HepG2 (cell line): ENCODE measurements around the gene KTI12. TPM values are rescaled to one million over a fixed set of nuclear protein-coding genes. Genes with fewer than 3 reads are reported as not detected.

Experiments used
- ATAC-seq: fragments of 200-7000 bp; cut with Tn5 transposase; 3 replicates; pipeline ENCODE4 v1.9.1; 2020; ENCODE audit warnings: mild to moderate bottlenecking, moderate library complexity
- BruUV-seq: library from RNA; stranded (reverse); fragments of 400-500 nt; replicated peaks from 2 replicates; lab custom pipeline; 2021; lab: Mats Ljungman, UMichigan
- CTCF ChIA-PET: fragments of 300-600 bp; formaldehyde crosslinking; extraction: SDS; loops from one replicate; lab custom pipeline; 2021; ENCODE audit warnings: low total read pairs, inconsistent platforms, low intra/inter-chr PET ratio; lab: Yijun Ruan, JAX
- POLR2A ChIA-PET: fragments of 350-600 bp; sonication (Branson Sonifier 250); formaldehyde crosslinking; loops from one replicate; lab custom pipeline; 2020; ENCODE audit warnings: antibody characterized with exemption, inconsistent platforms; lab: Yijun Ruan, JAX
- DNase-seq: peaks from one replicate; pipeline ENCODE4 v3.0.0-alpha.2; 2015; ENCODE audit warnings: low spot score
- FAIRE-seq: peaks from 3 replicates; lab custom pipeline; 2011; peaks lifted over from hg19 to GRCh38; lab: Jason Lieb, UNC
- H2AFZ ChIP-seq: one replicate; pipeline ENCODE4 v1.6.1; 2011; ENCODE audit warnings: low read length, inconsistent platforms
- H3K27ac ChIP-seq: fragments of 300-600 bp; 3 replicates; pipeline ENCODE4 v1.8.0; 2011; ENCODE audit warnings: mixed run types, mild to moderate bottlenecking, mixed read lengths, low read length, inconsistent platforms; ENCODE audit not compliant: insufficient read depth; ENCODE audit errors: extremely low read length
- H3K27me3 ChIP-seq, 2 experiments: fragments of 200-600 bp in 1 of 2; 2 replicates in 1 of 2; 3 replicates in 1 of 2; pipeline versions ENCODE4 v1.6.0 to v1.8.0; 2011; ENCODE audit warnings: low read length in 2 of 2, mild to moderate bottlenecking in 2 of 2, moderate library complexity in 2 of 2, inconsistent platforms in 1 of 2; ENCODE audit not compliant: insufficient read depth in 2 of 2, control insufficient read depth in 1 of 2
- H3K36me3 ChIP-seq, 2 experiments: fragments of 200-600 bp in 1 of 2; replicated peaks in 1 of 2; 2 replicates in 1 of 2; 3 replicates in 1 of 2; pipeline versions ENCODE4 v1.5.1 to v1.8.0; 2011; ENCODE audit warnings: low read length in 2 of 2, inconsistent platforms in 1 of 2; ENCODE audit not compliant: insufficient read depth in 2 of 2, control insufficient read depth in 1 of 2
- H3K4me1 ChIP-seq: 2 replicates; pipeline ENCODE4 v1.5.1; 2012; ENCODE audit warnings: low read length, inconsistent platforms; ENCODE audit not compliant: insufficient read depth
- H3K4me2 ChIP-seq: 2 replicates; pipeline ENCODE4 v1.6.0; 2011; ENCODE audit warnings: low read depth, low read length, inconsistent platforms
- H3K4me3 ChIP-seq, 3 experiments: fragments of 200-600 bp in 1 of 3; sonication (generic), shearing (Covaris generic) in 1 of 3; replicated peaks in 1 of 3; 2 replicates each; pipeline ENCODE4 v1.5.1; 2011 to 2016; ENCODE audit warnings: low read length in 3 of 3, inconsistent platforms in 2 of 3, low read depth in 2 of 3, mild to moderate bottlenecking in 2 of 3, control low read depth in 1 of 3, mixed read lengths in 1 of 3; ENCODE audit not compliant: insufficient read depth in 1 of 3
- H3K79me2 ChIP-seq: one replicate; pipeline ENCODE4 v1.6.1; 2011; ENCODE audit warnings: low read length, inconsistent platforms; ENCODE audit not compliant: insufficient read depth
- H3K9ac ChIP-seq: 2 replicates; pipeline ENCODE4 v1.6.0; 2011; ENCODE audit warnings: mild to moderate bottlenecking, low read depth, low read length, inconsistent platforms; ENCODE audit not compliant: insufficient read depth
- H3K9me3 ChIP-seq: 2 replicates; pipeline ENCODE4 v1.5.1; 2012; ENCODE audit warnings: mild to moderate bottlenecking, low read length
- H4K20me1 ChIP-seq: 2 replicates; pipeline ENCODE4 v1.6.0; 2011; ENCODE audit warnings: inconsistent platforms, mild to moderate bottlenecking, low read length, moderate library complexity; ENCODE audit not compliant: insufficient read depth
- ARNT ChIP-seq: fragments of 450-650 bp; IDR thresholded peaks from 2 replicates; pipeline ENCODE4 v1.6.1; 2017
- CHD4 ChIP-seq: fragments of 200-600 bp; sonication (generic); IDR thresholded peaks from 2 replicates; pipeline ENCODE4 v1.7.0; 2017; ENCODE audit warnings: mild to moderate bottlenecking, low read length, borderline replicate concordance
- MYC ChIP-seq: sonication (generic); formaldehyde crosslinking; IDR thresholded peaks from 2 replicates; pipeline ENCODE4 v1.9.0; 2021; ENCODE audit warnings: missing genetic modification reagents, borderline replicate concordance
- PHF21A ChIP-seq: sonication (generic); formaldehyde crosslinking; IDR thresholded peaks from 2 replicates; pipeline ENCODE4 v1.5.0; 2020; ENCODE audit warnings: mild to moderate bottlenecking, missing genetic modification reagents
- SRY ChIP-seq: sonication (generic); formaldehyde crosslinking; IDR thresholded peaks from 2 replicates; pipeline ENCODE4 v1.8.0; 2022; ENCODE audit warnings: mild to moderate bottlenecking, missing genetic modification reagents
- WGBS: methylation state at CpG from one replicate; pipeline ENCODE4 v1.1.6; 2017; ENCODE audit warnings: low lambda C conversion rate; 5-methylcytosine and 5-hydroxymethylcytosine counted together
- in situ Hi-C: cut with HindIII; loops from 2 replicates; pipeline ENCODE4 v1.10.0; 2017; ENCODE audit warnings: low pct_unique_long_range_greater_than_20kb; ENCODE audit not compliant: extremely low pct_ligation_motif_present
- intact Hi-C: fragments of 100-400 bp; cut with micrococcal nuclease; formaldehyde crosslinking; loops from one replicate; pipeline ENCODE4 v1.10.0; 2022; ENCODE audit not compliant: unreplicated experiment
- polyA plus RNA-seq, 8 experiments: library from polyadenylated mRNA; depleted of rRNA in 3 of 8; stranded (reverse) in 7 of 8; unstranded in 1 of 8; fragments of >200 nt; fragmentation: Illumina TruSeq in 4 of 8; extraction: Trizol in 4 of 8; gene quantifications; 2 replicates each; pipeline versions ENCODE4 v1.2.1 to v1.2.3, GENCODE V29; 2011 to 2016; ENCODE audit warnings: low read depth in 4 of 8, missing spikeins in 1 of 8, mixed read lengths in 1 of 8; ENCODE audit not compliant: insufficient read depth in 1 of 8
- total RNA-seq, 5 experiments: library from RNA; depleted of rRNA; stranded (reverse); fragments of >200 nt; fragmentation: Illumina TruSeq; extraction: Trizol; gene quantifications; 2 replicates each; pipeline ENCODE4 v1.2.3, GENCODE V29; 2016; ENCODE audit warnings: low read depth in 1 of 5
- TF ChIP-seq, protein P1 (sequence below): sonication (generic); formaldehyde crosslinking; IDR thresholded peaks from 2 replicates; pipeline ENCODE4 v1.4.0; 2020; ENCODE audit warnings: missing genetic modification reagents
- TF ChIP-seq, protein P2 (sequence below): sonication (generic); formaldehyde crosslinking; IDR thresholded peaks from 2 replicates; pipeline ENCODE4 v1.5.1; 2020; ENCODE audit warnings: missing genetic modification reagents, mild to moderate bottlenecking, borderline replicate concordance

KTI12 gene
- total and polyA plus RNA-seq, 2 of the 13 experiments (the other 11 are each of a cell fraction or from before 2014, with no cell fraction given) = 7.4 to 10.2 TPM

DNA sequence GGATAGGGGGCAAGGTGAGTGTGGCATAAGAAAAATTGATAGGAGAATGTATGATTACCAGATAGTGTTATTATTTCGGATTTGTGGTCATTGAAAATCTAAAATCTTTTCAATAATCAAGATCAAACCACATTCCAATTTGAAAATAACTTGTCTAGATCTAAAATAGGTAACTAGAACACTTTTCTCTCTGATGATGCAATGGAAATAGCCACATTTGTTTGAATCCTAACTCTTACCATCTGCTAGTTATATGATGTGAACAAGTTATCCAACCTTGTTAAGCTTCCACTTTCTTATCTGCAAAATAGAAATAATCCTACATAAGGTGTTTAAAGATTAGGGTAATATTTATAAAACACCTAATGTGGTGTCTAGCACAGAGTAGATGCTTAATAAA, 26.3 kb upstream of the KTI12 start:
- ATAC-seq = no peak
- TF ChIP-seq, protein P1, sequence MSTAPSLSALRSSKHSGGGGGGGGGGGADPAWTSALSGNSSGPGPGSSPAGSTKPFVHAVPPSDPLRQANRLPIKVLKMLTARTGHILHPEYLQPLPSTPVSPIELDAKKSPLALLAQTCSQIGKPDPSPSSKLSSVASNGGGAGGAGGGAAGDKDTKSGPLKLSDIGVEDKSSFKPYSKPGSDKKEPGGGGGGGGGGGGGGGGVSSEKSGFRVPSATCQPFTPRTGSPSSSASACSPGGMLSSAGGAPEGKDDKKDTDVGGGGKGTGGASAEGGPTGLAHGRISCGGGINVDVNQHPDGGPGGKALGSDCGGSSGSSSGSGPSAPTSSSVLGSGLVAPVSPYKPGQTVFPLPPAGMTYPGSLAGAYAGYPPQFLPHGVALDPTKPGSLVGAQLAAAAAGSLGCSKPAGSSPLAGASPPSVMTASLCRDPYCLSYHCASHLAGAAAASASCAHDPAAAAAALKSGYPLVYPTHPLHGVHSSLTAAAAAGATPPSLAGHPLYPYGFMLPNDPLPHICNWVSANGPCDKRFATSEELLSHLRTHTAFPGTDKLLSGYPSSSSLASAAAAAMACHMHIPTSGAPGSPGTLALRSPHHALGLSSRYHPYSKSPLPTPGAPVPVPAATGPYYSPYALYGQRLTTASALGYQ (CRISPR knock-in tag) = no peak
- TF ChIP-seq CHD4 = no peak
- no peak for TF ChIP-seq SRY (CRISPR knock-in tag)
- TF ChIP-seq, protein P2, sequence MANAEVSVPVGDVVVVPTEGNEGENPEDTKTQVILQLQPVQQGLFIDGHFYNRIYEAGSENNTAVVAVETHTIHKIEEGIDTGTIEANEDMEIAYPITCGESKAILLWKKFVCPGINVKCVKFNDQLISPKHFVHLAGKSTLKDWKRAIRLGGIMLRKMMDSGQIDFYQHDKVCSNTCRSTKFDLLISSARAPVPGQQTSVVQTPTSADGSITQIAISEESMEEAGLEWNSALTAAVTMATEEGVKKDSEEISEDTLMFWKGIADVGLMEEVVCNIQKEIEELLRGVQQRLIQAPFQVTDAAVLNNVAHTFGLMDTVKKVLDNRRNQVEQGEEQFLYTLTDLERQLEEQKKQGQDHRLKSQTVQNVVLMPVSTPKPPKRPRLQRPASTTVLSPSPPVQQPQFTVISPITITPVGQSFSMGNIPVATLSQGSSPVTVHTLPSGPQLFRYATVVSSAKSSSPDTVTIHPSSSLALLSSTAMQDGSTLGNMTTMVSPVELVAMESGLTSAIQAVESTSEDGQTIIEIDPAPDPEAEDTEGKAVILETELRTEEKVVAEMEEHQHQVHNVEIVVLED (CRISPR knock-in tag) = no peak
- TF ChIP-seq PHF21A (CRISPR knock-in tag) = no peak
- no peak for TF ChIP-seq ARNT
- no peak for TF ChIP-seq MYC (CRISPR knock-in tag)
- TF ChIP-seq, all 625 proteins: peak for 0
- Histone ChIP-seq H3K9ac (no peak overlapping the region), H3K27me3 (no peaks in the 10 kb centered on the region; a peak in 1 of 5 replicates), H3K4me3 (no peak overlapping the region), H3K9me3 (no peaks in the 10 kb centered on the region), H2AFZ (no peak overlapping the region), H3K79me2 (peaks cover 68% of the 10 kb centered on the region), H3K4me1 (peaks cover 43% of the 10 kb centered on the region), H3K27ac (no peak overlapping the region), H3K4me2 (0 out of 2 replicates have a peak overlapping the region, but pooled peaks have one; percentile 40), H4K20me1 (peaks cover 36% of the 10 kb centered on the region), H3K36me3 (peaks cover 15 to 38% of the 10 kb centered on the region in 2 experiments)
- intact Hi-C loops (no loop called here), in situ Hi-C loops (no loop called here)
- WGBS = 97% methylated on average over 1 of the region's 1 CpG
- FAIRE-seq (no peak), DNase-seq (no peak)
- ChIA-PET CTCF (no interaction called here), POLR2A (interaction anchor here (1.2 to 1.9 kb wide), 3 partner anchors 10 to 20 kb away, joined by 4 to 11 read pairs (median 4); no protein-coding TSS in a partner anchor)
- no TSS peak for BruUV-seq
